ENCODE measurements around the gene RAB2B. TPM values are rescaled to one million over a fixed set of nuclear protein-coding genes. Genes with fewer than 3 reads are reported as not detected.

RAB2B gene
- polyA plus RNA-seq, 4 donors, result 33.7 to 42.8 (median 39.3) TPM

Other genes starting within 250 kb of the RAB2B start
- 100 to 1,000 TPM; 905 to 979 (median 962) TPM for gene HNRNPC, start 207.5 kb downstream of the RAB2B start, polyA plus RNA-seq (ENCODE audit: insufficient read length in 4 of 4)
- gene RPGRIP1, start 196.9 kb downstream of the RAB2B start, polyA plus RNA-seq (ENCODE audit: insufficient read length in 4 of 4), result under 1 TPM; 0.39 to 0.69 (median 0.61) TPM
- 100 to 1,000 TPM; 127 to 157 (median 151) TPM for gene SUPT16H, start 92.9 kb downstream of the RAB2B start, polyA plus RNA-seq (ENCODE audit: insufficient read length in 4 of 4)
- gene CHD8, start 20.8 kb downstream of the RAB2B start, polyA plus RNA-seq (ENCODE audit: insufficient read length in 4 of 4), result 10 to 100 TPM; 67.5 to 72.3 (median 70.4) TPM
- gene TOX4, start 236 bp upstream of the RAB2B start, polyA plus RNA-seq (ENCODE audit: insufficient read length in 4 of 4), result 10 to 100 TPM; 61.6 to 68.8 (median 64.9) TPM
- gene METTL3, start 34.4 kb upstream of the RAB2B start, polyA plus RNA-seq (ENCODE audit: insufficient read length in 4 of 4), result 10 to 100 TPM; 80.2 to 94.3 (median 90.1) TPM
- 10 to 100 TPM; 55.9 to 62.4 (median 61.2) TPM for gene SALL2, start 49.4 kb upstream of the RAB2B start, polyA plus RNA-seq (ENCODE audit: insufficient read length in 4 of 4)
- not detected for gene OR10G3, start 103.1 kb upstream of the RAB2B start, polyA plus RNA-seq (ENCODE audit: insufficient read length in 4 of 4)
- gene OR10G2, start 158.0 kb upstream of the RAB2B start, polyA plus RNA-seq (ENCODE audit: insufficient read length in 4 of 4), result not detected
- gene OR4E2, start 176.9 kb upstream of the RAB2B start, polyA plus RNA-seq (ENCODE audit: insufficient read length in 4 of 4), result under 1 TPM in 1 of 4 donors, not detected in 3; 0.03 TPM
- gene OR4E1, start 196.9 kb upstream of the RAB2B start, polyA plus RNA-seq (ENCODE audit: insufficient read length in 4 of 4), result under 1 TPM in 1 of 4 donors, not detected in 3; 0.05 TPM

All from right renal pelvis (tissue), 4 donors.